GM21515 (cell line): Measurements from ENCODE around the gene IL17C.
"Not testable (repeated sequence)": the region's sequence is repeated elsewhere in the genome, so short reads cannot be mapped to it uniquely, and the experiment has no call there.

Source experiments
- ATAC-seq: cut with Tn5 transposase; IDR thresholded peaks from one replicate; pipeline ENCODE4 v1.9.1; 2021; ENCODE audit not compliant: unreplicated experiment

The IL17C gene

DNA sequence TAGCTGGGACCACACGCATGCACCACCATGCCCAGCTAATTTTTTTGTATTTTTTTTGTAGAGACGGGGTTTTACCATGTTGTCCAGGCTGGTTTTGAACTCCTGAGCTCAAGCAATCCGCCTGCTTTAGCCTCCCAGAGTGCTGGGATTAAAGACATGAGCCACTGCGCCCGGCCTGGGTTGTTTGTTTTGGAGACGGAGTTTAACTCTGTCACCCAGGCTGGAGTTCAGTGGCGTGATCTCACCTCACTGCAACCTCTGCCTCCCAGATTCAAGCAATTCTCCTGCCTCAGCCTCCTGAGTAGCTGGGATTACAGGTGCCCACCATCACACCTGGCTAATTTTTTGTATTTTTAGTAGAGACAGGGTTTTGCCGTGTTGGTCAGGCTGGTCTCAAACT, 28.9 kb upstream of the IL17C start:
- ATAC-seq: not testable (repeated sequence)

DNA sequence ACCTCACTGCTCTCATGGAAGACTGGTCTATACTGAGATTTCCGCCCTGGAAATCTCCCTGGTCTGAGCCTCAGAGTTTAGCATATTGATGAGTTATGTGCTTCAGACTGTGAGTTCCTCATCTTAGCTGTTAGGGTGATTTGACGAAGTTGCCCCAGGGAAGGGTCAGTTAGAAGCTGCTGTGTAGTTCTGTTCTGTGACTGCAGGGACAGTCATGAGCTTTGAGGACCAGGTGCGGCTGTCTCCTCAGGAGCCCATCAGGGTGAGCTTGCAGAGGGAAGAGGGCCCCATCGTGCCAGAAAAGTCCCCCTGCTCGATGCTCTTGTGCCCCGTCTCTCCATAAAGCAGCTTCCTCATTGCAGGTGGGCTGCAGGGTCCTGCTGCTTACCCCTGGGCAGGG, 28.3 kb upstream of the IL17C start:
- ATAC-seq: no peak

DNA sequence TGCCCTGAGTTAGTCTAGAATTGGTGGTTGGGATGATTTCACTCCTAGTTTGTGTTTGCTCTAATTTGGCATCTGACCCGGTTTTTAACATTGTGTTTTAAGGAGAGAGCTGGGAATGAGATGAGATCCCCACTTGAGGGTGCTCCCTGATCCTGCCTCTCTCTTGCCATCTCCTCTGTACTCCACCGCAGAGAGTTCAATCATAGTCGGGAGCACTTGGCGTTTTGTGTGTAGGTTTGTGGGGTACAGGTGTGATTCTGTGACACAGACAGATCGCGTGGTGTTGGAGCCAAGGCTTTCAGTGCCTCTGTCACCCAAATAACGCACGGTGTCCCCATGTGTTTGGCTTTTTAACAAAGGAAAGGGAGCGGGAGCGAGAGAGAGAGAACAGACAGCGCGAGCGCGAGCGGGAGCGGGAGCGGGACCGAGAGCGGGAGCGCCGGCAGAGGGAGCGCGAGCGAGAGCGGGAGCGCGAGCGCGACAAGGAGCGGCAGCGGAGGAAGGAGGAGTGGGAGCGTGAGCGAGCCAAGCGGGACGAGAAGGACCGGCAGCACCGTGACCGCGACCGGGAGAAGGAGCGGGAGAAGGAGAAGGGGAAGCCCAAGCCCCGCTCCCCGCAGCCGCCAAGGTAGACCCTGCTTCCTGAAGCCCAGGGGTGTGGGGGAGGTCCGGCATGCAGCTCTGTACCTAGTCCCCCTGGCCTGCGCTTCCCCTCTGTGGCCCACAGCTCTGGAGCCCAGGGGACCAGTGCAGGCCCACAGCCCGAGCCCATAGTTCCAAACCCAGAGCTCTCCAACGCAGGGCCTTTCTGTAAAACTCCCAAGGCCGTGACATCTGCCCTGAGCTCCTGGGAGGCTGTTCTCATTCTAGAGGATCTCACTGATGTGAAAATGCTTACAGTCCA, 27.2 kb upstream of the IL17C start:
- no peak for ATAC-seq

DNA sequence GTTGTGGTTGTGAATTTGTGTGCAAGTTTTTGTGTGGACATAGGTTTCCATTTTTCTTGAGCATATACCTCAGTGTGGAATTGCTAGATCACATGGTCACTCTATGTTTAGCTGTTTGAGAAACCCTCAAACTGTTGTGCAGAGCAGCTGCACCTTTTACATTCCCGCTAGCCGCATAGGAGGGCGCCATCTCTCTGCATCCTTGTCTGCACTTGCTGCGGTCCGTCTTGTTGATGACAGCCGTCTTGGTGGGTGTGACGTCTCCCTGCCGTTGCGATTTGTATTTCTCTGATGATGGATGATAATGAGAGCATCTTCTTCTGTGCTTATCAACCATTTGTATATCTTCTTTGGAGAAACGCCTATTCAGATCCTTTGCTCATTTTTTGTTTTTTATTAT, 25.1 kb upstream of the IL17C start:
- ATAC-seq: no peak

DNA sequence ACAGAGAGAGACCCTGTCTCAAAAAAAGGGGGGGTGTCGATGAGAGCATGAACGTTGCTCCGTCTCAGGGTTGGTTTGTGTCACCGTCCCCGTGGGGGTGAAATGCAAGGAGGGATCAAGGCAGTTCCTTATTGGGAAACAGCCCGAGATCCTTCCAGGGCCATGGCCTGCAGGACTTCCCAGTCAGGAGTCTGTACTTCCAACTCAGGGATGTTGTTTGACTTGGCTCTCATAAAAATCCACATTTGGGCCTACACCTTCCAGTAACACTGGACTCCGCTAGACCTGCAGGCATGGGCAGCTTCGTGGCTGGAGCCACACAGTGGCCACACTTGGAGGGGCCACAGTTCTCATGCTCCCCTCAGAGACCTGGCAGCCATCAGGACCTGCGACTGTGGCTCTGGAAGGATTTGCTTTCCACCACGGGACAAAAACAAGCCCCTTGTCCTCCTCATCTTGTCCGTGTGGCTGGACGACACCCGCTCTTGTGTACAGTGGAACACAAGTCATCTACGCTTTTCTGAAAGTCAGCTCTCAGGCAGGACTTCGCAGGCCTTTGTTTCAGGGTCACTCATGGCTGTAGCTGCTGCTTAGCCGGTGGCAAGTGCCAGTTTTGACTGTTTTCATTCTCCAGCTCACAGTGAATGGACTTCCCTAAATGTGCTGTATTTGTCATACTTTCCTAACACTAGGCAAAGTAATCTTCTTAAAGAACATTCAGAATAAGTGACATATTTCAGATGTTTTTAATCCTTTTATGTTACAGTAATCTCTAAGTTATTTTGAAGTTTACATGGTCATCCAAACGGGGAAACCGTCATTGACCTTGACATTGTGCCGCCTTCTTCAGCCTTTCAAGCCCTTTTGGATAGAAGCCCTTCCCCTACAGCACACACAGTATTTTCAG, 24.2 kb upstream of the IL17C start:
- ATAC-seq: no peak

DNA sequence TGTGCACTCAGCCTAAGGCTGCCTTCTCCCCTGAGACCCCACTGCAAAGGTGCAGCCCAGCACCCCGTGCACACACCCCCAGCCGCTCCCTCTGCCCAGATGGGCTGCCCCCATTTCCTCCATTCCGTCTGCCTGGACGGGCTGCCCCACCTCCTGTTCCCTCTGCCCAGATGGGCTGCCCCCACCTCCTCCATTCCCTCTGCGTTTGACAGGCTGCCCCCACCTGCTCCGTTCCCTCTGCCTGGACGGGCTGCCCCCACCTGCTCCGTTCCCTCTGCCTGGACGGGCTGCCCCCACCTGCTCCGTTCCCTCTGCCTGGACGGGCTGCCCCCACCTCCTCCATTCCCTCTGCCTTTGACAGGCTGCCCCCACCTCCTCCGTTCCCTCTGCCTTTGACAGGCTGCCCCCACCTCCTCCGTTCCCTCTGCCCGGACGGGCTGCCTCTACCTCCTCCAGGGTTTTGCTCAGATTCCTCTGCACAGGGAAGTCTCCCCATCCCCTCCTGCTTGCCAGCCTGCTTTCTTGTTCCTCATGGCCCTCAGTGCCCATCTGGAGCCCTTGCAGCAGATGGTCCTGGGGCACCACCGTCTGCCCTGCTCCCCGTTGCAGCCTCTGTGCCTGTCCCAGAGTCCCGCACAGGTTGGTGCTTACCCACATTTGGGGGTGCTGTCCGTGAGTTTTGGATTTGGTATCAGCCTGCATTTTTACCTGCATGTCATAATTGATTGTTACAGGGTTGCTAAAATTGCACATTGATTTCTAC, 23.4 kb upstream of the IL17C start:
- no peak for ATAC-seq

DNA sequence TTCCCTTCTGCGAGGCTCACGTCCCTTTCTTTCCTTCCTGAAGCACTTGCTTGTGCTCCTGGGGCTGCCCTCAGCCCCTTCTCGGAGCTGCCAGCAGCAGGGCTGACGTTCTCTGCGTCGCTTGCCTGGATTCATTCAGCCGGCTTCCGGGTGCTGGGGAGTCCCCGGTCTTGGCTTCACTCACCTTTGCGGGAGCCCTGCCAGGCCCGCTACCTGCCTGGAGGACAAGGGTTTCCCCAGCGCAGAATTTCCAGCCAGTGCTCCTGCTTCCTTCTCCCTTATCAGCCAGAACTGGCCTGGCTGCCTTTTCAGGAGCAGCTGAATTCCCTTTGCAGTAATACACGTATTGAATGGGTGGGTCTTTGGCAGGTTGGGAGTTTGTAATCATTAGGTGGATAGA, 22.1 kb upstream of the IL17C start:
- ATAC-seq: no peak

DNA sequence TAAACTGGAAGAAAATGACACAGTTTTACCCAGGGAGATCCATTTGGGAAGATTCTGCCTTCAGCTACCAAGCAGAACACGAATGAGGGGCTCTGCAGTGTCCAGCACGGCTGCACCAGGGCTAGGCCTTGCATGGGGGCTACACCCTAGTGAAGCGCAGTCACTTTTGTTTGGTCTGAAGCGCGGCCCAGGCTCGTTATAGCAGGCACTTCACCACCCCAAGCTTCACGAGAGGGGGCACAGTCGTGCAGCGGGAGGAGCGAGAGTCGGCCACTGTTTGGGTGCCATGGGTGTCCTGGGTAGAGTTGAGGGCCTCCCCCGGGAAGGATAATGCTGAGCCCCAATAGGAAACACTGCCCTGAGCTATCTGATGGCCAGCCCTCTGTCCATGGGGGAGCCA, 21.6 kb upstream of the IL17C start:
- no peak for ATAC-seq

DNA sequence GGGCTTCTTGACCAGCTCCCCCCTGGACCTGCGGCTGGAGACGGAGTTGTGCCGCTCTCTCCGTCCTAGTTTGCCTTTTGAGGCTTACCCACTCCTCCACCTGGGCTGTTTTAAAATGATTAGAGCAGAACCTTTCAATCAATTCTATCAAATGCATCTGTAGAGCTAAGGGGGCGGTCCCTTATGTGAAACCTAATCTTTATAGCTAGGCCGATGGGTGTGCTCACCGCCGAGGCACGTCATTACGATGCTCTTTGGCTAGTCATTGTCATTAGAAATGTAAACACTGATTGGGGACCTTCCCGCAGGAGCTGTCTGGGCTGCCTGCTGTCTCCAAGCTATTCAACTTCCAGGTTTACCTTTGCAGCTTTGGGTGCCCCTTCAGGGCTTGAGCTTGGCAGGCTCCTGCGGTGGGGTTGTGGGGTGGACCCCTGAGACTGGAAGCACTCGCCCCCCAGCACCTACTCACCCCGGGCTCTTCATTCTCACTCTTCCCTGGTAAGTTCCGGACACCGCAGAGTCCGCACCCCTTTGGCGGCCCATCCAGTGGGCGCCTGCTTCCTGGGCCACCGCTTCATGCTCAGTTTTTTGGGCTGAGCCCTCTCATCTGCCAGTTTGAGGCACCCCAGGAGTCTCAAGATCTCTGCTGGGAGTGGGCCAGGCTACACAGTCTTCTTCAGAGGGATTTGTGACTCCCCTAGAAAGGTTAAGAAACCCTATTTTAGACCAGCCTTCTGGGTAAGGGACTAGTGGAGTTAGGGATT, 20.9 kb upstream of the IL17C start:
- ATAC-seq: no peak

DNA sequence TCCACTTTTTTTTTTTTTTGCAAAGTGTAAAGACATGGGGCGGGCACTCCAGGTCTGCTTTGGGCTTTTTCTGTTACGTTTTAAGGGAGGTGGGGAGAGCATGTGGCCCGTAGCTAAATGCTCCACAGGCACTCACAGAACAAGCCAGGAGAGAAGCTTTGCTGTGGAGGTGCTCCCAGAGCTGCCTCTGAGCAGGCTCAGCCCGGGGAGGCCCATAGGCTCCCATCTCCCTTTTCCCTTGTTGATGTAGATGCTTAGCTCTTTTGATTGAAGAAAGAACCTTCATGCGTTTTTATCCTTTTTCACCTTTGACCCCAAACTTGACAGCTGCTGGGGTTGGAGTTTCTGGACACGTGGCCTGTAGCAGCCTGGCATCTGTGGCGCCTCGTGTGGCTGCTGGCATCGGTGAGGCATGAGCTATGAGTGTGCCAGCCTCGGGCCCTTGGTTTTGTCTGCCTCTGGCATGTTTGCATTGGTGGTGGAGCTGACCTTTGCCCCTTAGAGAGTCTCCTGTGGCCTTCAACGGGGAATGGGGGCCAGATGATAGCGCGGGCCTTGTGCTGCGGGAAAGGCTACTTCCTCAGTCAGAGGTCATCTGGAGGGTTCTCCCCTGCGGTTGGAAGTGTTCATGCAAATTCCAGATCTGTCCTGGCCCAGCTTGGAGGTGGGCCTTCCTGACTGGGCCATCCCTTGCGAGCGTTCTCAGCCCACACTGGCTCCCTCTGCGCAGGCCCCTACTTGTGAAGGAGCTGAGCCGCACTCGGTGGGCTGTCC, 20.0 kb upstream of the IL17C start:
- no peak for ATAC-seq

DNA sequence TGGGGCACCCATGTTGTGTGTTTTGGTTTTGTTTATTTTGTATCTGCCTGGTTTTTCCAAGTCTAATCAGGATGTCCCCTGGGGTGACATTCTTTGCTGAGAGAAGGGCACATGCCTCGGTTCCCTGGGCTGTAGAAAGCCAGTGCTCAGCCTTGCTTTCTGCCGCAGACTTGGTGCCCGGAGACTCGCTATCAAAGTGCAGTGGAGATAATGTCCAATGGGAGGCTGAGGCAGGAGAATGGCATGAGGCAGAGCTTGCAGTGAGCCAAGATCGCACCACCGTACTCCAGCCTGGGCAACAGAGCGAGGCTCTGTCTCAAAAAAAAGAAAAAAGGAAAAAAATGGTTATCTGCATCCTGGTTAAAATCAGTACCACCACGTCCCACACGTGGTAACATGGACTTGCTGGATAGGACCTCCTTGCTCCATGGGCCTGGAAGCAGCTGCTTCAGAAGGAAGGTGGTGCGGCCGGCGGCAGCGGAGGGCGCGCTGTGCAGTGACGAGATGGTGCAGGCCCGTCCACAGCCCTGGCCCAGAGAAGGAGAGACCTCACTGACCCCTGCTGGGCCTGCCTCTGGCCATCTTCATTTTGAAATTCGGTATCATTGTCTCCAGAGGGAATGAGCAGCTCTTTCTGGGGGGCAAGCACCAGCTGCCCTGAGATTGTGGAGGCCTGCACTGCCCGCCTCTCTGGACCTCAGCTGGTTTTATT, 19.3 kb upstream of the IL17C start:
- ATAC-seq: no peak

DNA sequence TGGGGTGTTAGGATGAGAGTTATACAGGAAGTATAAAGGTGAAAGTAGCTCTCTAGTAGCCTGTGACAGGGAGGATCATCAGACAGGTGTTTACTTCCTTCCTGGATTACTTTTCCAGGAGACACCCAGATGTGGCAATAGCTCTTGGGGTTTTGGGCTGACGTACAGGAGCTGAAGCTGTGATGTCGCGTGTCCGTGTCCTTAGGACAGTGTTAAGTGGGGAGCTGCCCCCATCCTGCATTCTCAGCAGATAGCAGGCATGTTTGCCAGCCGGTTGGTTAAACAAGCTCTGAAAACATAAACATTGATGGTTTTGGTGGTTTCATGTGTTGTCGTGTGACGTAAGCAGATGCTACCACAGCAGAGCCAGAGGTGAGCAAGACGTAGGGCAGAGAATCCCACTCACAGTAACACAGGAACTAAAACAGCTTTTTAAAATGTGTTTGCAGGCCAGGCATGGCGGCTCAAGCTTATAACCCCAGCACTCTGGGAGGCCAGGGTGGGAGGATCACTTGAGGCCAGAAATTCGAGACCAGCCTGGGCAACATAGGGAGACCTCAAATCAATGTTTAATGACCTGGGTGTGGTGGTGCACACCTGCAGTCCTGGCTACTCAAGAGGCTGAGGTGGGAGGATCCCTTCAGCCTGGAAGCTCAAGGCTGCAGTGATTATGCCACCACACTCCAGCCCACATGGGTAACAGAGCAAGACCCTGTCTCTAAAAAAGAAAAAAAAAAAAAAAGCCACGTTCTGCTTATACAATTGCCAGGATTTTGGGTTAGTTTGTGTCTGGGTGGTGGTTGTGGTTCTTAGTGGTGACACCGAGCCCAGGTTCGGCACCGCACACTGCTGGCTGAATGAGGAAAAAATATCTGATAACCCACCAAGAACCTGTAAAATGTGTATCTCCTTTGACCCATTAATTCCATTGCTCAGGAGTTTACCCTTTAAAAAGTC, 18.2 kb upstream of the IL17C start:
- ATAC-seq: no peak

DNA sequence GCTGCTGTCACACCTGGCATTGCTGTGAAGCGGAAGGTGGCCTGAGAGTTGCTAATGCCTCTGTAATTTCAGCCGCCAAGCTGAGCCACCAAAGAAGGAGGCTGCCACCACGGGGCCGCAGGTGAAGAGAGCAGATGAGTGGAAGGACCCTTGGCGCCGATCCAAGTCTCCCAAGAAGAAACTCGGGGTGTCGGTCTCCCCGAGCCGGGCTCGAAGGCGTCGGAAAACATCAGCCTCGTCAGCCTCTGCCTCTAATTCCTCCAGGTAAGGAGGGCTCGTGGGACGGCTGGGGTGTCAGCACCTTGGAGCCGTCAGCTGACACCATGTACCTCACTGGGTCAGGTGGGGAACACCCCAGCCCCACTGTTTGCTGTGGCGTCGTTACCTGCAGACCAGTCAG, 16.2 kb upstream of the IL17C start:
- ATAC-seq: no peak

DNA sequence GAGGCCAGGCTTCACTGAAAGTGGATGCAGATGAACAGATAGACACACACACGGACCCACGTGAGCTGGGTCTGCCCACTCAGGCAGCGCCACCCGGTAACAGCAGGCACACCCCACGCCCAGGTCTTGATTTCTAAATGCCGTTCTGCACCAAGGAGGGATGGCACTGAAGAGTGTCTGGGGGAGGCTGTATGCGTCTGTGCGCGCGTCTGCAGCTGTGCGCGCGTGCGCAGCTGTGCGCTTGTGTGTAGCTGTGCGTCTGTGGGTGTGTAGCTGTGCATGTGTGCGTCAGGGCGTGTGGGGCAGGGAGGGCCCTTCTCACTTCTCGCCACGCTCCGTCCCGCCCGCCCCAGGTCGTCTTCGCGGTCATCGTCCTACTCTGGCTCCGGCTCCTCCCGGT, 15.5 kb upstream of the IL17C start:
- ATAC-seq: no peak

DNA sequence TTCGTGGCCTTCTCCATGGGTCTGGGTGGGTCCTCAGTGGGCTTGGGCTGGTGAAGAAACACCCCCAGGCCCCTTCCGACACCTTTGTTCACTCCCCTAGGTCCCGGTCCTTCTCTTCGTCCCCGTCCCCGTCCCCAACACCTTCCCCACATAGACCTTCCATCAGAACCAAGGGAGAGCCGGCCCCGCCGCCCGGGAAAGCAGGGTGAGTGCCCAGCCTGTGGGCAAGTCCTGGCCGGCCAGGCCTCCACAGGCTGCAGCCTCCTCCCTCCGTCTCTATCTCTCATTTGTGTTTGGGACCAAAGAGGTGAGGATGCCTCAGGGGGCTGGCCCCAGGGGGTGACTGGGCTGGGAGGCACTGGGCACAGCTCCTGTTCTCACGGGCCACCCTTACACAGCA, 14.5 kb upstream of the IL17C start:
- ATAC-seq: no peak

DNA sequence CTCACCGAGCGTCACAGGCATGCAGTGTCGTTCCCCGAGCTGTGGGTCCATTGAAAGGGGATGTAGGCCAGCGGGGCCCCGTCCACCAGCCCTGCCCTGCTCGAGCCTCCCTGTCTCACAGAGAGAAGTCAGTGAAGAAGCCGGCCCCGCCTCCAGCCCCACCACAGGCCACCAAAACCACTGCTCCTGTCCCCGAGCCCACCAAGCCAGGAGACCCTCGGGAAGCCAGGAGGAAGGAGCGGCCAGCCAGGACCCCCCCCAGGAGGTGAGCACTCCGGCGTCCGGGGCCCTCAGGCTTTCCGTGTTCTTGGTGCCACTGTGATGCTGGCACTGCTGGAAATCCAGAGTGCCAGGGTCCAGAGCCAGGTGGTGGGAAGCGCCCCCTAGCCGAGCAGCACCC, 13.9 kb upstream of the IL17C start:
- ATAC-seq: no peak

DNA sequence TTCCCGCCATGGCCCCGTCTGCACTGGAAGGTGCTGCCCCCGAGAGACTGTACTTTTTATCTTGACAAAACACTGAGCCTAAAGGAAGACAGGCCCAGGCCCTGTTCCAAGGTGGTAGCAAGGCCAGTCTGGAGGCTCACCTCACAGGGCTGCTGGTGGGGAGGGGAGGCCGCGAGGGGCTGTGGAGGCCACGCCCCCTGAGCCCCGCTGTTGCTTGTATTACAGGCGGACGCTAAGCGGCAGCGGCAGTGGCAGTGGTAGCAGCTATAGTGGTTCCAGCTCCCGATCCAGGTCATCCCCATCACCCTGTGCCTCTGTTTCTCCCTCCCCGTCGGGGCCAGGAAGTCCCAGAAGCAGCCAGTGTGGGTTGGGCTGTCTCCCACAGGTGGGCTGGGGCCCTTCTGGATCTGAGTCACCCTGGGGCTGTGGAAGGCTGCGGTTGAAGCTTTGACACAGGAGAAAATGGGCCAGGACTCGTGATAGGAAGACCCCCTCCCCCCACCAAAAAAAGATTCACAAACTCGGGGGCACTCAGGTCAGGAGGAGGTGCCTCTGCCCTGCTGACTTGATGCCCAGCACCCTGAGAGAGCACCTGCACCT, 13.3 kb upstream of the IL17C start:
- no peak for ATAC-seq

DNA sequence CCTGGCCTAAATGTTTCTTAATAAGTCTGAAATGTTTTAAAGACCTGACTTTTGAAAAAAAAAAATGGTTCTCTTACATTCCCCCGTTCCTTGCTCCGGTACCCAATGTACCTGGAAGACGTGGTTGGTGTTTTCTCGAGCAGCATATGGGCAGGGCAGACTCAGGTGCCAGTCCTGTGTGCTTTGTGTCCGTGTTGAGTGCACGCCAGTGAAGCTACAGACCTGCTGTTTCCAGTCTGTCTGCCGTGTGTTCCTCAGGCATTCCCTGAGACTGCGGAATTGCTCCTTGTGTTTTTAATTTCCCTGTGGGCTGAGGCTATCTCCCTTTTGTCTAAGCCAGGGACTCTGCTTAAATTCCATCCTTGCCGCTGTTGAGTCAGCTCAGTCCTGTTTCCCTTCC, 11.7 kb upstream of the IL17C start:
- no peak for ATAC-seq
